HG03196 (cell line): Measurements from ENCODE around the gene IGF2BP2.
"Not testable (repeated sequence)": the region's sequence is repeated elsewhere in the genome, so short reads cannot be mapped to it uniquely, and the experiment has no call there.

Source experiments
- ATAC-seq: cut with Tn5 transposase; IDR thresholded peaks from one replicate; pipeline ENCODE4 v1.9.1; 2021; ENCODE audit not compliant: unreplicated experiment

The IGF2BP2 gene

GRCh38 chr3:185825006-185825638 lies at the start of gene IGF2BP2:
TSS of gene IGF2BP2 (minus strand) at chr3:185825042. CDS start at chr3:185824960, 82 bp downstream.
- no peak for ATAC-seq

- ATAC-seq: no peak
These were observed 49.3 kb upstream of the IGF2BP2 start for GRCh38 chr3:185874119-185874518.

GRCh38 chr3:185867650-185868049 lies 42.8 kb upstream of the IGF2BP2 start:
- no peak for ATAC-seq

GRCh38 chr3:185866995-185867394 lies 42.2 kb upstream of the IGF2BP2 start:
- ATAC-seq: no peak

- no peak for ATAC-seq
These were observed 41.7 kb upstream of the IGF2BP2 start for GRCh38 chr3:185866555-185866954.

- no peak for ATAC-seq
These were observed 40.4 kb upstream of the IGF2BP2 start for GRCh38 chr3:185865247-185865646.

GRCh38 chr3:185864767-185865166 lies 39.9 kb upstream of the IGF2BP2 start:
- ATAC-seq: no peak

- no peak for ATAC-seq
These were observed 38.1 kb upstream of the IGF2BP2 start for GRCh38 chr3:185862920-185863319.

- ATAC-seq: no peak
These were observed 34.6 kb upstream of the IGF2BP2 start for GRCh38 chr3:185859294-185859972.

- no peak for ATAC-seq
These were observed 33.8 kb upstream of the IGF2BP2 start for GRCh38 chr3:185858502-185859225.

GRCh38 chr3:185857208-185857607 lies 32.4 kb upstream of the IGF2BP2 start:
- ATAC-seq: no peak

- no peak for ATAC-seq
These were observed 31.8 kb upstream of the IGF2BP2 start for GRCh38 chr3:185856652-185857051.

GRCh38 chr3:185853771-185854170 lies 28.9 kb upstream of the IGF2BP2 start:
- not testable (repeated sequence) for ATAC-seq

- ATAC-seq: no peak
These were observed 27.8 kb upstream of the IGF2BP2 start for GRCh38 chr3:185852635-185853034.

- no peak for ATAC-seq
These were observed 27.1 kb upstream of the IGF2BP2 start for GRCh38 chr3:185851959-185852358.

- no peak for ATAC-seq
These were observed 26.2 kb upstream of the IGF2BP2 start for GRCh38 chr3:185851046-185851445.

GRCh38 chr3:185847506-185847905 lies 22.7 kb upstream of the IGF2BP2 start:
- no peak for ATAC-seq

GRCh38 chr3:185846037-185846436 lies 21.2 kb upstream of the IGF2BP2 start:
- no peak for ATAC-seq

- ATAC-seq: no peak
These were observed 19.2 kb upstream of the IGF2BP2 start for GRCh38 chr3:185844051-185844450.

GRCh38 chr3:185843635-185844034 lies 18.8 kb upstream of the IGF2BP2 start:
- ATAC-seq: no peak

GRCh38 chr3:185843126-185843525 lies 18.3 kb upstream of the IGF2BP2 start:
- no peak for ATAC-seq

- ATAC-seq: no peak
These were observed 17.4 kb upstream of the IGF2BP2 start for GRCh38 chr3:185842241-185842640.
